ENCODE results near the gene PLBD2.

DNA sequence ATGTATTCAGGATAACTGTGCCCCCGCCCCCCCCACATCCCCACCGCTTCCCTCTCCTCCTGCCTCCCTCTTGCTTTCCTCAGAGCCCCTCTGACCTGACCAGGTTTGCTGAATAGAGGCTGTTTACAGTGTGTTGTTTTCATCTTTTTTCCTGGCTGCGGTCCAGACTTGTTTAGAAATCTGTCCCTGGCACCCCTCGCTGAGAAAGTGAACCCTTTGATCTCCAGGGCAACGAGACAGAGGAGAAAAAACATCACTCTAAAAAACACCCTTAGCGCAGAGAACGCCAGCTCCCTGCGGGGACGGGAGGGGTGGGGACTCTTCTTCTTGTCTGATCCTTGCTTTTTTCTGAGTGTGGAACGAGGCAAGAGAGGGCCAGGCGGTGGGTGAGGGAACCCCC lies 22.8 kb downstream of the PLBD2 start:
- TF ChIP-seq, protein P1, sequence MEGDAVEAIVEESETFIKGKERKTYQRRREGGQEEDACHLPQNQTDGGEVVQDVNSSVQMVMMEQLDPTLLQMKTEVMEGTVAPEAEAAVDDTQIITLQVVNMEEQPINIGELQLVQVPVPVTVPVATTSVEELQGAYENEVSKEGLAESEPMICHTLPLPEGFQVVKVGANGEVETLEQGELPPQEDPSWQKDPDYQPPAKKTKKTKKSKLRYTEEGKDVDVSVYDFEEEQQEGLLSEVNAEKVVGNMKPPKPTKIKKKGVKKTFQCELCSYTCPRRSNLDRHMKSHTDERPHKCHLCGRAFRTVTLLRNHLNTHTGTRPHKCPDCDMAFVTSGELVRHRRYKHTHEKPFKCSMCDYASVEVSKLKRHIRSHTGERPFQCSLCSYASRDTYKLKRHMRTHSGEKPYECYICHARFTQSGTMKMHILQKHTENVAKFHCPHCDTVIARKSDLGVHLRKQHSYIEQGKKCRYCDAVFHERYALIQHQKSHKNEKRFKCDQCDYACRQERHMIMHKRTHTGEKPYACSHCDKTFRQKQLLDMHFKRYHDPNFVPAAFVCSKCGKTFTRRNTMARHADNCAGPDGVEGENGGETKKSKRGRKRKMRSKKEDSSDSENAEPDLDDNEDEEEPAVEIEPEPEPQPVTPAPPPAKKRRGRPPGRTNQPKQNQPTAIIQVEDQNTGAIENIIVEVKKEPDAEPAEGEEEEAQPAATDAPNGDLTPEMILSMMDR (IDR thresholded peaks at IDR 0.05) = no peak
- TF ChIP-seq EZH2 (IDR thresholded peaks at IDR 0.05) = no peak

Data from neural progenitor cell (in vitro differentiated cells).